ENCODE results near the gene VENTX. TPM values are rescaled to one million over a fixed set of nuclear protein-coding genes. Genes with fewer than 3 reads are reported as not detected.
A peak's percentile ranks its signal among the peaks of the same experiment; 100 is the strongest.

Gene VENTX
- total RNA-seq, 2 experiments from 2014 or later, result not detected

DNA sequence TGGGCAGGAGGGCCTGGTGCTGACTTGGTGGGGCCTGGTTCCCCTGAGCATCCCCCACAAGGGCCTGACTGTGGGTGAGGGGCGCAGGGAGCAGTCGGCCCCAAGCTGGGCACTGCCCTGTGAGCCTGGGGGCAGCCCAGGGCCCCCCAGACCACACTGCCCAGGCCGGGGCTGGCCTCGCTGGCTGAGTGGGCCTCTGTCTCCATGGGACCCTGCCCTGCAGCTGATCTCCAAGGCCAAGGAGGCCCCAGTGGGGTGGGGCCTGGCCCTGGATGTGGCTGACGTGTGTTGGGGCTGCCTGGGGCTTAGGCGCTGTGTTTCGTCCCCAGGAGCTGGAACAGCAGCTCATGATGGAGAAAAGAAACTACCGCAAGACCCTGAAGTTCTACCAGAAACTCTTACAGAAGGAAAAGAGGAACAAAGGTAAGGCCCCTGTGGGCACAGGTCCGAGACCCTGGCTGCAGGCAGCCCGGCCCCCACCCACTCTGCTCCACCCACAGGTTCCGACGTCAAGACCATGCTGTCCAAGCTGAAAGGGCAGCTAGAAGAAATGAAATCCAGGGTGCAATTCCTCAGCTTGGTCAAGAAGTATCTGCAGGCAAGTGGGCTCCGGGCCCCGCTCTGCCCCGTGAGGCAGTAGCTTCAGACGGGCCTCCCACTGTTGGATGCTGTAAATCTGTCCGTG is 31.2 kb upstream of the VENTX start:
- Mint-ChIP-seq H3K36me3 (ENCODE audit: low read depth) (no peaks in the 10 kb centered on the region), H3K4me3 (no peak overlapping the region), H3K4me1 (peaks cover 8% of the 10 kb centered on the region), H3K9me3 (no peaks in the 10 kb centered on the region), H3K27ac (no peak overlapping the region), H3K27me3 (no peaks in the 10 kb centered on the region)
- DNase-seq, result no peak
- ChIA-PET CTCF (no interaction called here), POLR2A (no interaction called here)

DNA sequence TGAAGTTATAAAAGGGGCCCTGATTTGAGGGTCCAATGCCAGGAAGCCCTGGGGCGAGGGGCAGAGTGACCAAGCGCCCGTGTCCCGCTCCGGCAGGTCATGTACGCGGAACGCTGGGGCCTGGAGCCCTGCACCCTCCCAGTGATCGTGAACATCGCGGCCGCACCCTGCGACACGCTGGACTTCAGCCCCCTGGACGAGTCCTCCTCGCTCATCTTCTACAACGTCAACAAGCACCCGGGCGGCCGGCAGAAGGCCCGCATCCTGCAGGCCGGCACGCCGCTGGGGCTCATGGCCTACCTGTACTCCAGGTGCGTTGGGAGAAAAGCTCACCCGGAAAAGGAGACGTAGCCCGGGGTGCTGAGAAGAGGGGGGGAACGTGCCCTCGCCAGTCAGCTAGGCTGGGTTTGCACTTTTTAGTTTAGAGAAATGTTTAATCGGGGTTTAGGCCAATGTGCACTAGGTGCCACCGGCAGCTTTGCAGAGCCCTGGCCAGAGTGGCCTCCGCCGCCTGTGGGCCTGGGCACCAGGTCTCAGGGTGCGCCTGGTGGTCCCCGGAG is 30.5 kb upstream of the VENTX start:
- DNase-seq, result no peak
- no peak overlapping the region for H3K4me3 Mint-ChIP-seq
- no peaks in the 10 kb centered on the region for H3K27me3 Mint-ChIP-seq
- H3K4me1 Mint-ChIP-seq, result peaks cover 11% of the 10 kb centered on the region
- POLR2A ChIA-PET, result no interaction called here
- CTCF ChIA-PET, result no interaction called here
- H3K9me3 Mint-ChIP-seq, result no peaks in the 10 kb centered on the region
- no peaks in the 10 kb centered on the region for H3K36me3 Mint-ChIP-seq (ENCODE audit: low read depth)
- H3K27ac Mint-ChIP-seq, result no peak overlapping the region

DNA sequence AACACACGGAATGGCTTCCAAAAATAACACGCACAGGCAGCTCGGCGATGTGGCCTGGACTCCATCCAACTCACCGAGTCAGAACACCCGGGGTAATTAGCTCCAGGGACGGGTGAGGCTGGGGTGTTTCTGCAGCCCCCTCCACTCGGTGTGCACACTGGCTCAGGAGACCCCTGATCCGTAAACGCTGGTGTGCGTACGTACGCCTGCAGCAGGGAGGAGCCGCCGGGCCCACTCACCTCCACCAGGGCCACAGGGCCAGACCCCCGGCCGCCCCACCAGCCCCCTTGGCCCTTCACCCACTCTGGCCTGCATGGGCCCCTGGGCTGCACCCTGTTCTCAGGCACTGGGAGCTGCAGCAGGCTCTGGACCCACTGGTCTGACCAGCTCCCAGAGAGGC is 30.0 kb upstream of the VENTX start:
- no peaks in the 10 kb centered on the region for H3K27me3 Mint-ChIP-seq
- no peak overlapping the region for H3K4me3 Mint-ChIP-seq
- no peak for DNase-seq
- CTCF ChIA-PET, result no interaction called here
- H3K36me3 Mint-ChIP-seq (ENCODE audit: low read depth), result no peaks in the 10 kb centered on the region
- no peak overlapping the region for H3K27ac Mint-ChIP-seq
- POLR2A ChIA-PET, result no interaction called here
- H3K9me3 Mint-ChIP-seq, result no peaks in the 10 kb centered on the region
- H3K4me1 Mint-ChIP-seq, result peaks cover 12% of the 10 kb centered on the region

DNA sequence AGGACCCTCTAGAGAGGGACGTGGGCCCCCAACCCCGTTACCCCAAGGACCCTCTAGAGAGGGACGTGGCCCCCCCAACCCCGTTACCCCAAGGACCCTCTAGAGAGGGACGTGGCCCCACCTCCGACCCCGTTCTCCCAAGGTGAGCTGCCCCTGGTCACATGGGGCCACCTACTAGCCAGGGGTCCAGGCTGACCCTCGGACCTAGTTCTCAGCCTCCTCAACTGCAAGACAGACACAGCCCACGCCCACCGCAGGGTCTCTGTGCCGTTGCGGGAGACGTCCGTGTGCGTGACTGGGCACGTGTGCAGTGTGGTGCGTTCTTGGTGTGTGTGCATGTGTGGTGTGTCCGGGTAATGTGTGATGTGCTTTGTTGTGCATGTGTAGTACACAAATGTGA is 29.2 kb upstream of the VENTX start:
- H3K36me3 Mint-ChIP-seq (ENCODE audit: low read depth), result no peaks in the 10 kb centered on the region
- H3K27ac Mint-ChIP-seq, result no peak overlapping the region
- H3K4me3 Mint-ChIP-seq, result no peak overlapping the region
- no peaks in the 10 kb centered on the region for H3K27me3 Mint-ChIP-seq
- peaks cover 12% of the 10 kb centered on the region for H3K4me1 Mint-ChIP-seq
- ChIA-PET CTCF (no interaction called here), POLR2A (no interaction called here)
- no peaks in the 10 kb centered on the region for H3K9me3 Mint-ChIP-seq
- no peak for DNase-seq

DNA sequence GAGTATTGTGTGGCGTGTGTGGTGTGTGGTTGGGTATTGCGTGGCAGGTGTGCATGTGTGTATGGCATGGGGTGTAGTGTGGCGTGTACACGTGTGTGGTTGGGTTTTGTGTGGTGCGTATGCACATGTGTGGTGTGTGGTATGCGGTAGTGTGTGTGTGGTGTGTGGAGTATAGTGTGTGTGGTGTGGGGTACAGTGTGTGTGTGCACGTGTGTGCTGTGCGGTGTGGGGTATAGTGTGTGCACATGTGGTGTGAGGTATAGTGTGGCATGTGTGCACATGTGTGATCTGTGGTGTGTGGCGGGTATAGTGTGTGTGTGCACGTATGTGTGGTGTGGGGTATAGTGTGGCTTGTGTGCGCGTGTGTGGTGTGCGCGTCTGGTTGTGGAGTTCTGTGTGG is 28.5 kb upstream of the VENTX start:
- no peaks in the 10 kb centered on the region for H3K27me3 Mint-ChIP-seq
- DNase-seq, result no peak
- POLR2A ChIA-PET, result no interaction called here
- no peak overlapping the region for H3K4me3 Mint-ChIP-seq
- CTCF ChIA-PET, result no interaction called here
- peaks cover 12% of the 10 kb centered on the region for H3K4me1 Mint-ChIP-seq
- H3K9me3 Mint-ChIP-seq, result no peaks in the 10 kb centered on the region
- H3K36me3 Mint-ChIP-seq (ENCODE audit: low read depth), result no peaks in the 10 kb centered on the region
- no peak overlapping the region for H3K27ac Mint-ChIP-seq

DNA sequence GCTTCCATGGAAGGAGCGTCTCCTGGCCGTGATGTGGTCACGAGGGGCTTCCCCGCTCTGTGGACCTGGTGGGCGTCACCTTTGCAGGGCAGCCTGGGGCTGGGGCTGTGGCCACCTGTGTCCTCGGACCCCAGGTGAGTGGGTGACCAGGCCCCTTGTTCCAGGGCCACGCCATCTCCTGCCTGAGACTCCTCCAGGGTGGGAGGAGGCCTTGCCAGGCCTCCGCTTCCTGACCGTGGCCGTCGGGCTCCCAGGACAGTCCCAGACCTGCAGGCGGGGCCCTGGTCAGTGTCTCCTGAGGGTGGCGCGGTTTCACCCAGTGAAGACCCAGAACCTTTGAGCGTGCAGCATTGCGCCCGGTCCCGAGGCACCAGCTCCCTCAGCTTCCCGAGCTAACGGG is 28.0 kb upstream of the VENTX start:
- H3K4me3 Mint-ChIP-seq, result no peak overlapping the region
- H3K9me3 Mint-ChIP-seq, result no peaks in the 10 kb centered on the region
- H3K36me3 Mint-ChIP-seq (ENCODE audit: low read depth), result no peaks in the 10 kb centered on the region
- peaks cover 12% of the 10 kb centered on the region for H3K4me1 Mint-ChIP-seq
- ChIA-PET POLR2A (no interaction called here), CTCF (no interaction called here)
- no peak overlapping the region for H3K27ac Mint-ChIP-seq
- DNase-seq, result no peak
- no peaks in the 10 kb centered on the region for H3K27me3 Mint-ChIP-seq

DNA sequence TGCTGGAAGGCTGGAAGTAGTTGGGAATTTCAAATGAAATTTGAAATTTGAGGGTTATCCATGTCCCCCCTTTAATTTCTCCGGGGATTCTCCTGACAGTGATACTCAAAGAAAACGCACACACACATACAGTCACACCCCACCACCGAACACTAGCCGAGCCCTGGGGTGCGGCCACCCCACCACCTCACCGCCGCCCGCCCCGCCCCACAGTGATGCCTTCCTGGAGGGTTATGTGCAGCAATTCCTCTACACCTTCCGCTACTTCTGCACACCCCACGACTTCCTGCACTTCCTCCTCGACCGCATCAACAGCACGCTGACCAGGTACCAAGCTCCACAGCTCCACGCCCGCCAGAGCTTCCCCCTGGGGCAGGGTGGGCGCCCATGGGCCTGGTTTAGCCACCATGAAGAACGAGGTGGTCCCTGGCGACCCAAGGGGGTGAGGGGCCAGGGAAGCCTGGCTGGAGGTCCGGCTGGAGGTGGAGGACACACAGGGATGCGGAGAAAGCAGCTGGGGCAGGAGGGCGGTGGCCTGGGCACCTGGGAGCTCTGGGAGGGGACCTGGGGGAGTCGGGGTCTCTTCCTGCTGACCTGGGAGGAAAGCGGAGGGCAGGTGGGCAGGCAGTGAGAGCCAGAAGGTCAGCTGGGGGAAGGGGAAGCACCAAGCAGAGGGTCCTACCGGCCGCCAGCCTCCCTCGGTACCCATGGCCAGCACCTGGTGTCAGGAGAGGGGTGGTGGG is 27.1 kb upstream of the VENTX start:
- Mint-ChIP-seq H3K4me1 (peaks cover 12% of the 10 kb centered on the region), H3K36me3 (ENCODE audit: low read depth) (no peaks in the 10 kb centered on the region), H3K27me3 (no peaks in the 10 kb centered on the region), H3K9me3 (no peaks in the 10 kb centered on the region), H3K4me3 (no peak overlapping the region), H3K27ac (no peak overlapping the region)
- POLR2A ChIA-PET, result no interaction called here
- CTCF ChIA-PET, result no interaction called here
- DNase-seq, result peak; percentile 45

DNA sequence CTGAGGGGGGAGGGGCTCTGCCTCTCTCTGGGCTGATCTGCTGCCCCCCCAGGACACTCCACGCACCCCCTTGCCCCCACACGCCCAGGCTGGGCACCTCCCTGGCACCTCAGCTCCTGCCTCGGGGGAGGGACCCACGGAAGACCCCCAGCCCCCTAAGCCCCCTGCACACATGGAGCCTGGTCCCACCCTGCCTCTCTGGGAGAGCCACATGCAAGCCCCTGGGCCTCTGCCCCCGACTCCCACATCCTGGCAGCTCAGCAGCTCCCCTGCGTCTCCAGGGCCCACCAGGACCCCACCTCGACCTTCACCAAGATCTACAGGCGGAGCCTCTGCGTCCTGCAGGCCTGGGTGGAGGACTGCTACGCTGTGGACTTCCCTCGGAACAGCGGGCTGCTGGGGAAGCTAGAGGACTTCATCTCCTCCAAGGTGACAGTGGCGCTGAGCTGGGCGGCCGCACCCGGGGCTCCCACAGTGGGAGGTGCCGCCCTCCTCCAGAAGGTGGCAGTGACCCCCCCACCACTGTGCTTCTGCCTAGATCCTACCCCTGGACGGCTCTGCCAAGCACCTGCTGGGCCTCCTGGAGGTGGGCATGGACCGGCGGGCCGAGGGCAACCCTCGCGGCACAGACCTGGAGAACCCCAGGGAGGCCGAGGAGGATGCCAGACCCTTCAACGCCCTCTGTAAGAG is 26.4 kb upstream of the VENTX start:
- CTCF ChIA-PET, result no interaction called here
- POLR2A ChIA-PET, result no interaction called here

DNA sequence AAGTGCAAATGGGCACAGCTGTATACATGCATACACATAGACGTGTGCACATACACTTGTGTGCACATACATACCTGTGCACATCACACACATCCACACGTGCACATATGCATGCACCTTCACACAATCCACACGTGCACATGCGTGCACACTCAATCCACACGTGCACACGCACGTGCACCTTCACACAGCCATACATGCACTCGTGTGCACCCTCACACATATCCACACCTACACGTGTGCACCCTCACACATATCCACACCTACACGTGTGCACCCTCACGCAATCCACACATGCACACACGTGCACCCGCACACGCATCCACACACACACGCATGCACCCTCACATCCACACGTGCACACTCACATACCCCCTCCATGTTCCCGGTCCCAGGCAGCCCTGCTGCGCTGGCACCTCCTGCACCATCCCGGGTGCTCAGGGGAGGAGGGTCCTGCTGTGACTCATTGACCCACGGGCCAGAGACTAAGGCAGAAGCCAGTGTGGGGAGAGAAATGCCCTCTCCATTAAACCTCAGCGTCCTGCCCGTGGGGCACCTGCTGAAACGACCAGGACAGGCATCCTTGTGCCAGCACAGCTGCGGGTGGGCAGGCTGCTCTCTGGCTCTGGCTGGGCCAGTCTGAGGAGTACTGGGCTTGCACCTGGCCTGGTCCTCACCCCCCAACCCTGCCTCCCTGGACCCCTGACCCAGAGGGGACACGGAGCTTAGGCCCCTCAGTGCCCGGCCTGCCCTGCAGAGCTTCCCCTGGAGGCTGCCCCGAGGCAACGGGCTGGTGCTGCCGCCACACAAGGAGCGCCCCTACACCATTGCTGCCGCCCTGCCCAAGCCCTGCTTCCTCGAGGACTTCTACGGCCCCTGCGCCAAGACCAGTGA is 25.4 kb upstream of the VENTX start:
- H3K9me3 Mint-ChIP-seq, result no peaks in the 10 kb centered on the region
- no peaks in the 10 kb centered on the region for H3K27me3 Mint-ChIP-seq
- no peak for DNase-seq
- no peak overlapping the region for H3K27ac Mint-ChIP-seq
- H3K4me1 Mint-ChIP-seq, result peaks cover 12% of the 10 kb centered on the region
- H3K36me3 Mint-ChIP-seq (ENCODE audit: low read depth), result no peaks in the 10 kb centered on the region
- POLR2A ChIA-PET, result no interaction called here
- no peak overlapping the region for H3K4me3 Mint-ChIP-seq
- CTCF ChIA-PET, result no interaction called here

More for the DNA sequence above, 26.4 kb upstream of the VENTX start:
- no peak for DNase-seq
- H3K9me3 Mint-ChIP-seq, result no peaks in the 10 kb centered on the region
- H3K4me1 Mint-ChIP-seq, result peaks cover 12% of the 10 kb centered on the region
- no peaks in the 10 kb centered on the region for H3K36me3 Mint-ChIP-seq (ENCODE audit: low read depth)
- no peaks in the 10 kb centered on the region for H3K27me3 Mint-ChIP-seq
- no peak overlapping the region for H3K4me3 Mint-ChIP-seq
- H3K27ac Mint-ChIP-seq, result peak overlapping the region; percentile 40

DNA sequence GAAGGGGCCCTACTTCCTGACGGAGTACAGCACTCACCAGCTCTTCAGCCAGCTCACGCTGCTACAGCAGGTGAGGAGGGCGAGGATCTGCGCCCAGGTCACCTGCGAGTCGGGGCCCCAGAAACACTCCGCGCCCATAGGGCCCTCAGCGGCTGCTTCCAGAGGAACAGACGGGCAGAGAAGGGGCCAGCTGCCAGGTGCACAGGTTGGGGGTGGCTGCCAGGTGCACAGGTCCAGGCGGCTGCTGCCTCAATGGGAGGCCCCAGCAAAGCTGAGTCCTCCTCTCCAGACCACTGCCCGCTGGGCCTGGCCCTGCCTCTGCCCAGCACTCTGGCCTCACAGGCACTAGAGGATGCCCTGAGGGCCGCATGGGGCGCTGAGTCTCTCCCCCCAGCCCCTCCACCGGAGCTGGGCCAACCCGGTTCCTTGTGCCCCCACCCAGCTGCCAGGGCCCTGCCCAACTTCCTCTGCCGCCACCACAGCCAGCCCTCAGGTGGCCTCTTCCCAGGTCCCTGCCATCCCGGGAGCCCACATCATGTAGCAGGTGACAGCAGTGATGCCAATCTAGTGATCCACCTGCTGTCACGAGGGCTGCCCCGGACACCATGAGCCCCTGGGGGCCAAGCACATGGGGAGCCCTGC is 24.7 kb upstream of the VENTX start:
- Mint-ChIP-seq H3K27me3 (no peaks in the 10 kb centered on the region), H3K36me3 (ENCODE audit: low read depth) (no peaks in the 10 kb centered on the region), H3K4me1 (peaks cover 12% of the 10 kb centered on the region), H3K9me3 (no peaks in the 10 kb centered on the region), H3K27ac (no peak overlapping the region), H3K4me3 (no peak overlapping the region)
- ChIA-PET POLR2A (no interaction called here), CTCF (no interaction called here)
- no peak for DNase-seq

DNA sequence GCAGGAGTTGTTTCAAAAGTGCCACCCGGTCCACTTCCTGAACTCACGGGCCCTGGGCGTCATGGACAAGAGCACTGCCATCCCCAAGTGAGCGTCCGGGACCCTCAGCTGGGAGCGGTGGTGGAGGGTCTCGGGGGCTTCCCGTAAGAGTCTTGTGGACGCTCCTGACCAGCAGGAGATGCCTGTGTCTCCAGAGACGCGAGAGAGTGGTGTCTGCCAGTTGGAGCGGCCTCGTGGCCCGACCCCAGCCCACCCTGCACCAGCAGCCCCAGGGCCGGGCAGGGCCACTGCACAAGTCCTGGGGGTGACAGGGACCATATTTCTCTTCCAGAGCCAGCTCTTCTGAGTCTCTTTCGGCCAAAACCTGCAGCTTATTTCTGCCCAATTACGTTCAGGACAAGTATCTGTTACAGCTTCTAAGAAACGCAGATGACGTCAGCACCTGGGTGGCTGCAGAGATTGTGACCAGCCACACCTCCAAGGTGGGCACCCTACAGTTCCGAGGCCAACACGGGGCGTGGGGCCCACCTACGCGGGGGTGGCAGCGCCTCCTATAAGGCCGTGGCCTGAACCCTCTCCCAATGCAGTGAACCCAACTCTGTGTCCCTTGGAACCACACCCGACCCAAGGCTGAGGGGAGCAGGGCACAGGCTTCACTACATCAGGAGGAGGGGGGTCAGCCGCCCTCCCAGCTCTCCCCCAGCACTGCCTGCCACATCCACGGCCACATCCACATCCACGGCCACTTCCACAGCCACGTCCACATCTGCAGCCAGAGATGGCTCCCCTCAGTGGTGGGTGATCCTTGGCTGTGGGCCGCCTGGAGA is 23.8 kb upstream of the VENTX start:
- no peak for DNase-seq
- no peak overlapping the region for H3K4me3 Mint-ChIP-seq
- H3K9me3 Mint-ChIP-seq, result no peaks in the 10 kb centered on the region
- no peaks in the 10 kb centered on the region for H3K36me3 Mint-ChIP-seq (ENCODE audit: low read depth)
- no peaks in the 10 kb centered on the region for H3K27me3 Mint-ChIP-seq
- peaks cover 12% of the 10 kb centered on the region for H3K4me1 Mint-ChIP-seq
- ChIA-PET CTCF (no interaction called here), POLR2A (no interaction called here)
- H3K27ac Mint-ChIP-seq, result no peak overlapping the region
